GM12878 (cell line): ENCODE results near the gene MAIP1. TPM values are rescaled to one million over a fixed set of nuclear protein-coding genes. Genes with fewer than 3 reads are reported as not detected.

Experiments
- ATAC-seq: fragments of 200-7000 bp; cut with Tn5 transposase; 3 replicates; pipeline ENCODE4 v1.9.1; 2020; ENCODE audit warnings: mild to moderate bottlenecking, moderate library complexity
- BruUV-seq: library from RNA; stranded (reverse); fragments of 400-500 nt; replicated peaks from 2 replicates; lab custom pipeline; 2021; lab: Mats Ljungman, UMichigan
- CTCF ChIA-PET: fragments of 300-600 bp; sonication (Branson Sonifier 250); formaldehyde crosslinking; extraction: SDS; loops from one replicate; lab custom pipeline; 2021; ENCODE audit warnings: inconsistent platforms; lab: Yijun Ruan, JAX
- POLR2A ChIA-PET: fragments of 350-600 bp; formaldehyde crosslinking; extraction: SDS; loops from one replicate; lab custom pipeline; 2021; ENCODE audit warnings: inconsistent platforms; lab: Charles Lee
- RAD21 ChIA-PET: fragments of 300-600 bp; sonication (Branson Sonifier 250); formaldehyde crosslinking; loops from one replicate; lab custom pipeline; 2023; ENCODE audit warnings: antibody characterized with exemption; ENCODE audit not compliant: unreplicated experiment; lab: Charles Lee
- SMC1A ChIA-PET: fragments of 300-600 bp; sonication (Branson Sonifier 250); formaldehyde crosslinking; loops from one replicate; lab custom pipeline; 2023; ENCODE audit not compliant: unreplicated experiment, uncharacterized antibody; lab: Charles Lee
- DNase-seq: peaks from one replicate; pipeline ENCODE4 v3.0.0-alpha.2; 2011; ENCODE audit warnings: low read depth, low spot score
- FAIRE-seq: peaks from 3 replicates; lab custom pipeline; 2011; peaks lifted over from hg19 to GRCh38; lab: Jason Lieb, UNC
- H2AFZ ChIP-seq: 2 replicates; pipeline ENCODE4 v1.6.0; 2011; ENCODE audit warnings: low read depth, low read length, control low read depth; ENCODE audit not compliant: control insufficient read depth
- H3K27ac ChIP-seq: 2 replicates; pipeline ENCODE4 v1.5.1; 2011; ENCODE audit warnings: control low read depth; ENCODE audit not compliant: control insufficient read depth, insufficient read depth
- H3K27me3 ChIP-seq, 2 experiments: replicated peaks in 1 of 2; 2 replicates each; pipeline versions ENCODE4 v1.6.0 to v1.6.1; 2011; ENCODE audit warnings: low read length in 1 of 2; ENCODE audit not compliant: control insufficient read depth in 2 of 2, insufficient read depth in 2 of 2
- H3K36me3 ChIP-seq, 2 experiments: 2 replicates each; pipeline ENCODE4 v1.5.1; 2011; ENCODE audit warnings: low read length in 1 of 2; ENCODE audit not compliant: control insufficient read depth in 2 of 2, insufficient read depth in 2 of 2
- H3K4me1 ChIP-seq: 2 replicates; pipeline ENCODE4 v1.6.1; 2011; ENCODE audit warnings: mild to moderate bottlenecking, low read length, moderate library complexity, mixed read lengths; ENCODE audit not compliant: control insufficient read depth, insufficient read depth
- H3K4me2 ChIP-seq: 2 replicates; pipeline ENCODE4 v1.6.0; 2011; ENCODE audit warnings: control low read depth; ENCODE audit not compliant: control insufficient read depth, insufficient read depth
- H3K4me3 ChIP-seq: fragments of 200-600 bp; sonication (generic); 2 replicates; pipeline ENCODE4 v1.5.1; 2016
- H3K79me2 ChIP-seq: 2 replicates; pipeline ENCODE4 v1.6.0; 2011; ENCODE audit warnings: low read length; ENCODE audit not compliant: control insufficient read depth, insufficient read depth
- H3K9ac ChIP-seq: 2 replicates; pipeline ENCODE4 v1.8.0; 2011; ENCODE audit warnings: low read length, control low read depth, mixed read lengths; ENCODE audit not compliant: control insufficient read depth, insufficient read depth
- H3K9me3 ChIP-seq: replicated peaks from 3 replicates; pipeline ENCODE4 v1.5.1; 2011; ENCODE audit warnings: mild to moderate bottlenecking, low read length; ENCODE audit not compliant: control insufficient read depth, insufficient read depth
- H4K20me1 ChIP-seq: 2 replicates; pipeline ENCODE4 v1.6.0; 2011; ENCODE audit not compliant: control insufficient read depth, insufficient read depth
- BMI1 ChIP-seq: fragments of 450-650 bp; IDR thresholded peaks from 2 replicates; pipeline ENCODE4 v1.6.1; 2016; ENCODE audit warnings: mild to moderate bottlenecking, moderate library complexity, borderline replicate concordance
- DPF2 ChIP-seq: fragments of 450-650 bp; IDR thresholded peaks from 2 replicates; pipeline ENCODE4 v1.6.1; 2017; ENCODE audit warnings: mild to moderate bottlenecking
- HSF1 ChIP-seq: fragments of 150-350 bp; IDR thresholded peaks from 2 replicates; pipeline ENCODE4 v1.6.1; 2014; ENCODE audit warnings: mild to moderate bottlenecking, low read depth, low read length
- JUND ChIP-seq: IDR thresholded peaks from 2 replicates; pipeline ENCODE4 v1.6.1; 2012; ENCODE audit warnings: low read depth, mild to moderate bottlenecking, low read length, improper control_type of control experiment, moderate library complexity
- KLF5 ChIP-seq: fragments of 450-650 bp; IDR thresholded peaks from 2 replicates; pipeline ENCODE4 v1.6.1; 2014; ENCODE audit warnings: mild to moderate bottlenecking; ENCODE audit not compliant: partially characterized antibody
- MEF2B ChIP-seq: fragments of 450-650 bp; IDR thresholded peaks from 2 replicates; pipeline ENCODE4 v1.6.1; 2018; ENCODE audit warnings: mild to moderate bottlenecking, moderate library complexity; ENCODE audit not compliant: partially characterized antibody, poor library complexity, severe bottlenecking
- MTA2 ChIP-seq: fragments of 450-650 bp; IDR thresholded peaks from 2 replicates; pipeline ENCODE4 v1.6.1; 2016; ENCODE audit warnings: low read depth, mild to moderate bottlenecking, moderate library complexity
- NR2C1 ChIP-seq: fragments of 450-650 bp; IDR thresholded peaks from 2 replicates; pipeline ENCODE4 v1.6.1; 2017; ENCODE audit warnings: antibody characterized with exemption, mild to moderate bottlenecking, moderate library complexity
- RELA ChIP-seq: fragments of 450-650 bp; IDR thresholded peaks from 2 replicates; pipeline ENCODE4 v1.8.0; 2014; ENCODE audit warnings: borderline replicate concordance; ENCODE audit not compliant: partially characterized antibody
- RELB ChIP-seq: fragments of 450-650 bp; IDR thresholded peaks from 2 replicates; pipeline ENCODE4 v1.6.1; 2017; ENCODE audit warnings: low read depth, mild to moderate bottlenecking, moderate library complexity
- STAT1 ChIP-seq: fragments of 450-650 bp; conservative IDR thresholded peaks from 2 replicates; pipeline ENCODE4 v1.6.1; 2014; ENCODE audit warnings: antibody characterized with exemption, mild to moderate bottlenecking
- STAT3 ChIP-seq: IDR thresholded peaks from 2 replicates; pipeline ENCODE4 v1.6.1; 2011; ENCODE audit warnings: low read depth, low read length, improper control_type of control experiment
- USF1 ChIP-seq: IDR thresholded peaks from 2 replicates; pipeline ENCODE4 v1.6.1; 2011; ENCODE audit warnings: borderline replicate concordance, low read depth, mild to moderate bottlenecking, moderate library complexity, mixed read lengths, low read length; ENCODE audit not compliant: insufficient read depth; ENCODE audit errors: extremely low read length
- YY1 ChIP-seq: IDR thresholded peaks from 2 replicates; pipeline ENCODE4 v1.6.1; 2011; ENCODE audit warnings: low read depth, mild to moderate bottlenecking, low read length
- ZSCAN29 ChIP-seq: fragments of 450-650 bp; IDR thresholded peaks from 2 replicates; pipeline ENCODE4 v1.6.1; 2017; ENCODE audit warnings: mild to moderate bottlenecking, moderate library complexity
- WGBS: methylation state at CpG from one replicate; pipeline ENCODE4 v1.1.6; 2016; ENCODE audit warnings: low lambda C conversion rate; ENCODE audit not compliant: insufficient replicate concordance, insufficient coverage; ENCODE audit errors: missing lambda C conversion rate; 5-methylcytosine and 5-hydroxymethylcytosine counted together
- in situ Hi-C: fragments of 300-500 bp; cut with MboI; formaldehyde crosslinking; loops from 9 replicates; pipeline ENCODE4 v1.14.3; 2018; ENCODE audit warnings: mixed read lengths
- intact Hi-C: fragments of 100-400 bp; cut with micrococcal nuclease; formaldehyde crosslinking; loops from one replicate; pipeline ENCODE4 v1.14.2; 2022; ENCODE audit not compliant: unreplicated experiment
- polyA plus RNA-seq, 11 experiments: library from polyadenylated mRNA; depleted of rRNA in 4 of 11; unstranded in 6 of 11; stranded (reverse) in 5 of 11; fragments of >200 nt; fragmentation: Nextera tagmentation in 4 of 11; fragmentation: Illumina TruSeq in 1 of 11; extraction: Ambion mirVana in 4 of 11; extraction: Trizol in 1 of 11; gene quantifications; 1 replicate in 1 of 11; 2 replicates in 10 of 11; pipeline versions ENCODE4 v1.2.1 to v1.2.3, GENCODE V29; 2011 to 2016; ENCODE audit warnings: inconsistent platforms in 2 of 11, missing spikeins in 2 of 11, low read depth in 1 of 11
- total RNA-seq, 4 experiments: library from RNA; depleted of rRNA in 3 of 4; stranded (reverse); fragments of >200 nt in 3 of 4; fragmentation: Illumina TruSeq in 1 of 4; extraction: Trizol in 1 of 4; gene quantifications; 2 replicates each; pipeline versions ENCODE4 v1.2.1 to v1.2.3, GENCODE V29; 2013 to 2021

MAIP1 gene
- total and polyA plus RNA-seq, 10 of the 15 experiments (the other 5 are each of a cell fraction or from before 2014, with no cell fraction given), result 5.4 to 41.4 (median 25.4) TPM

- peak overlapping the region; percentile 88 for H3K27ac ChIP-seq
- H3K9me3 ChIP-seq, result peaks cover 5% of the 10 kb centered on the region; the same call in 2 of the 3 replicates
- FAIRE-seq (no peak), ATAC-seq (no peak), DNase-seq (no peak)
- WGBS, result under 1% methylated on average over 13 of the region's 13 CpGs
- intact Hi-C loops, result loop anchor here (2.0 kb wide), 2 partner anchors 43 to 61 kb away; partner anchors contain the start of genes FTCDNL1, MAIP1 and TYW5
- BruUV-seq, result no TSS peak
- peaks cover 0 to 2% of the 10 kb centered on the region in 2 experiments; a peak in 2 of 4 replicates for H3K36me3 ChIP-seq
- H3K4me2 ChIP-seq, result peak overlapping the region; percentile 81
- H2AFZ ChIP-seq, result peak overlapping the region; percentile 95
- no peaks in the 10 kb centered on the region for H3K27me3 ChIP-seq
- ChIA-PET CTCF (interaction anchor here (1.0 kb wide), 2 partner anchors 11 to 28 kb away, joined by 4 to 6 read pairs; no protein-coding TSS in a partner anchor), POLR2A (interaction anchor here (0.7 to 1.4 kb wide), 4 partner anchors 9 to 558 kb away, joined by 3 to 8 read pairs (median 5); no protein-coding TSS in a partner anchor), SMC1A (interaction anchor here (0.9 to 1.8 kb wide), 4 partner anchors 19 to 39 kb away, joined by 3 to 5 read pairs (median 4); no protein-coding TSS in a partner anchor), RAD21 (no interaction called here)
- in situ Hi-C loops, result no loop called here
- H3K4me3 ChIP-seq, result peak overlapping the region; percentile 95
- no peaks in the 10 kb centered on the region for H3K4me1 ChIP-seq
- H3K9ac ChIP-seq, result peak overlapping the region; percentile 75
- H4K20me1 ChIP-seq, result no peaks in the 10 kb centered on the region
- H3K79me2 ChIP-seq, result peaks cover 47% of the 10 kb centered on the region
- TF ChIP-seq STAT3 (no peak), YY1 (no peak), NR2C1 (no peak), USF1 (no peak), HSF1 (no peak), MTA2 (0 out of 2 replicates have a peak, but pooled peaks have one; percentile 12), MEF2B (peak; percentile 51), DPF2 (no peak), KLF5 (no peak), RELA (no peak), ZSCAN29 (no peak), RELB (peak; percentile 22; the same call in 1 of the 2 replicates), BMI1 (no peak), JUND (no peak), STAT1 (no peak)
These were observed 43.6 kb upstream of the MAIP1 start for GRCh38 chr2:199911877-199912161.
